ENCODE data around the gene MGLL. TPM values are rescaled to one million over a fixed set of nuclear protein-coding genes. Genes with fewer than 3 reads are reported as not detected.
A peak's percentile ranks its signal among the peaks of the same experiment; 100 is the strongest.

The MGLL gene
- total RNA-seq, 4 donors from 2014 or later = 58.9 to 129 (median 96.3) TPM

- ATAC-seq (ENCODE audit: low FRiP score) = no peak
- no peak for TF ChIP-seq CTCF (IDR thresholded peaks at IDR 0.05)
- no peak for DNase-seq (ENCODE audit: low spot score)
These were observed 109.2 kb downstream of the MGLL start for GRCh38 chr3:127712881-127713771.

- DNase-seq (ENCODE audit: low spot score) (no peak), ATAC-seq (ENCODE audit: low FRiP score) (no peak)
- TF ChIP-seq CTCF (IDR thresholded peaks at IDR 0.05) = no peak
These were observed 109.9 kb downstream of the MGLL start for GRCh38 chr3:127712461-127712860.

GRCh38 chr3:127711896-127712295 is 110.4 kb downstream of the MGLL start:
- no peak for TF ChIP-seq CTCF (IDR thresholded peaks at IDR 0.05)
- DNase-seq (ENCODE audit: low spot score) (no peak), ATAC-seq (ENCODE audit: low FRiP score) (no peak)

GRCh38 chr3:127711021-127711695 is 111.2 kb downstream of the MGLL start:
- peak; percentile 3 for ATAC-seq (ENCODE audit: low FRiP score)
- no peak for DNase-seq (ENCODE audit: low spot score)
- TF ChIP-seq CTCF (IDR thresholded peaks at IDR 0.05) = no peak

GRCh38 chr3:127710155-127710941 is 112.0 kb downstream of the MGLL start:
- TF ChIP-seq CTCF (IDR thresholded peaks at IDR 0.05) = no peak
- DNase-seq (ENCODE audit: low spot score) (no peak), ATAC-seq (ENCODE audit: low FRiP score) (peak; percentile 82)

- ATAC-seq (ENCODE audit: low FRiP score) (no peak), DNase-seq (ENCODE audit: low spot score) (no peak)
- TF ChIP-seq CTCF (IDR thresholded peaks at IDR 0.05) = no peak
These were observed 112.8 kb downstream of the MGLL start for GRCh38 chr3:127709320-127710060.
